LNCaP clone FGC (cell line): ENCODE results near the gene TMEM131L.

Source experiments
- DNase-seq: peaks from one replicate; pipeline ENCODE4 v3.0.0-alpha.2; 2011; ENCODE audit warnings: low read depth
- H3K4me3 ChIP-seq: 2 replicates; pipeline ENCODE4 v1.5.1; 2011; ENCODE audit warnings: mild to moderate bottlenecking, low read depth, low read length, control low read depth
- CTCF ChIP-seq: IDR thresholded peaks from 2 replicates; pipeline ENCODE4 v1.5.1; 2012; ENCODE audit warnings: mild to moderate bottlenecking; ENCODE audit not compliant: control insufficient read depth, insufficient read depth; ENCODE audit errors: extremely low read depth

Gene TMEM131L

GRCh38 chr4:153534792-153535629, 68.9 kb downstream of the TMEM131L start:
- DNase-seq, result no peak
- no peak overlapping the region for H3K4me3 ChIP-seq
- no peak for TF ChIP-seq CTCF

- H3K4me3 ChIP-seq, result no peak overlapping the region
- DNase-seq, result peak; percentile 58
- 0 out of 2 replicates have a peak, but pooled peaks have one; percentile 9 for TF ChIP-seq CTCF
Observed at GRCh38 chr4:153535772-153536513, 69.8 kb downstream of the TMEM131L start.

- no peak overlapping the region for H3K4me3 ChIP-seq
- TF ChIP-seq CTCF, result no peak
- no peak for DNase-seq
Observed at GRCh38 chr4:153537493-153537960, 71.4 kb downstream of the TMEM131L start.

GRCh38 chr4:153538487-153539357, 72.6 kb downstream of the TMEM131L start:
- no peak for DNase-seq
- no peak for TF ChIP-seq CTCF
- no peak overlapping the region for H3K4me3 ChIP-seq

- no peak for DNase-seq
- no peak for TF ChIP-seq CTCF
Observed at GRCh38 chr4:153539422-153539821, 73.3 kb downstream of the TMEM131L start.

GRCh38 chr4:153541456-153542096, 75.4 kb downstream of the TMEM131L start:
- TF ChIP-seq CTCF, result no peak
- H3K4me3 ChIP-seq, result no peak overlapping the region
- no peak for DNase-seq

More at GRCh38 chr4:153539422-153539821, 73.3 kb downstream of the TMEM131L start:
- H3K4me3 ChIP-seq, result no peak overlapping the region
